ENCODE data around the gene SELENON.

The SELENON gene

DNA sequence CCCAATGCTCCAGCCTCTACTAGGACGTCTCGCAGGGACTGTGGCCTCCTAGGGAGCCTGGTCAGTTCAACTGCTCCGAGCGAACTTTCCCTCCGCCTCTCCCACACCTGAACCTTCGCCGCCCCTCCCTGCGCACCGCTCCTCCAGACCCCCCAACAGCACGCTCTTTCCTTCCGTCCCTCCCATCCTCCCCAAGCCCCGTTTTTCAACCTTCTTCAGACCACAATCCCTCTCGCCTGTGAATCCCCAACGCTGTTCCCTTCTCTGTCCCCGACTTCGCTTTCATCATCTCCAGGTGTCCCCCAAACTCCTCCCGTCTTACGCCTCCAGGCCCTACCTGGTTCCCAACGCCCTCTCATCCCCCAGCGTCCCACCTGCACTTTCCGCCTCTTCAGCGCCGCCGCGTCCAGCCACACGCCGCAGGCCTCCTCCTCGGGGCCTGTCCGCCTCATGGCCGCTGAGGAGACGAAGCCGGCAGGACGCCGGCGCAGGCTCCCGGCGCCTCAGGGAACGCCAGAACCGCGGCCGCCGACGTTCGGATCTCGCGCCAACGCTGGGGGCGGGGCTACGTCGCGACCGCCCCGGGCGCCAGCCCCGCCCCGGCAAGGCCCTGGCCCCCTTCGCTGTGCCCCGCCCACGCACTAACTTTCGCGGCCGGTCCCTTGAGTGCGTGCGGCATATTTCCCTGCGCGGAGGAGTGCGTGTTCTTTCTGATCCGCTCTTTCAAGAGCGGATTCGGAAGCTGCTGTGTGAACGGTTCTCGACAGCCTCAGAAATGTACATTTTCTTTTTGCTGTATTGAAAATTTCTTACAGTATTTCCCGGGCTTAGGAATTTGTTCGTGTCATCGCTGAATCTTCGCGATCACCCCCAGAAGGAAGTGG, 59.2 kb downstream of the SELENON start, which contains the start of gene AUNIP (continued):
- TF ChIP-seq, protein P1, sequence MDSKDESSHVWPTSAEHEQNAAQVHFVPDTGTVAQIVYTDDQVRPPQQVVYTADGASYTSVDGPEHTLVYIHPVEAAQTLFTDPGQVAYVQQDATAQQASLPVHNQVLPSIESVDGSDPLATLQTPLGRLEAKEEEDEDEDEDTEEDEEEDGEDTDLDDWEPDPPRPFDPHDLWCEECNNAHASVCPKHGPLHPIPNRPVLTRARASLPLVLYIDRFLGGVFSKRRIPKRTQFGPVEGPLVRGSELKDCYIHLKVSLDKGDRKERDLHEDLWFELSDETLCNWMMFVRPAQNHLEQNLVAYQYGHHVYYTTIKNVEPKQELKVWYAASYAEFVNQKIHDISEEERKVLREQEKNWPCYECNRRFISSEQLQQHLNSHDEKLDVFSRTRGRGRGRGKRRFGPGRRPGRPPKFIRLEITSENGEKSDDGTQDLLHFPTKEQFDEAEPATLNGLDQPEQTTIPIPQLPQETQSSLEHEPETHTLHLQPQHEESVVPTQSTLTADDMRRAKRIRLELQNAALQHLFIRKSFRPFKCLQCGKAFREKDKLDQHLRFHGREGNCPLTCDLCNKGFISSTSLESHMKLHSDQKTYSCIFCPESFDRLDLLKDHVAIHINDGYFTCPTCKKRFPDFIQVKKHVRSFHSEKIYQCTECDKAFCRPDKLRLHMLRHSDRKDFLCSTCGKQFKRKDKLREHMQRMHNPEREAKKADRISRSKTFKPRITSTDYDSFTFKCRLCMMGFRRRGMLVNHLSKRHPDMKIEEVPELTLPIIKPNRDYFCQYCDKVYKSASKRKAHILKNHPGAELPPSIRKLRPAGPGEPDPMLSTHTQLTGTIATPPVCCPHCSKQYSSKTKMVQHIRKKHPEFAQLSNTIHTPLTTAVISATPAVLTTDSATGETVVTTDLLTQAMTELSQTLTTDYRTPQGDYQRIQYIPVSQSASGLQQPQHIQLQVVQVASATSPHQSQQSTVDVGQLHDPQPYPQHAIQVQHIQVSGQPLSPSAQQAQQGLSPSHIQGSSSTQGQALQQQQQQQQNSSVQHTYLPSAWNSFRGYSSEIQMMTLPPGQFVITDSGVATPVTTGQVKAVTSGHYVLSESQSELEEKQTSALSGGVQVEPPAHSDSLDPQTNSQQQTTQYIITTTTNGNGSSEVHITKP (tag by site-specific recombination; IDR thresholded peaks at IDR 0.05) = peak; percentile 99
- TF ChIP-seq ZNF626 (tag by site-specific recombination; IDR thresholded peaks at IDR 0.05) (no peak), ZBTB20 (tag by site-specific recombination; IDR thresholded peaks at IDR 0.05) (peak; percentile 72; the same call in 1 of the 2 replicates), ZNF24 (tag by site-specific recombination; IDR thresholded peaks at IDR 0.05) (0 out of 2 replicates have a peak, but pooled peaks have one; percentile 74), ZNF132 (tag by site-specific recombination; IDR thresholded peaks at IDR 0.05; ENCODE audit: borderline replicate concordance) (no peak), ZNF239 (tag by site-specific recombination; IDR thresholded peaks at IDR 0.05) (peak; percentile 95), ZNF473 (tag by site-specific recombination; IDR thresholded peaks at IDR 0.05) (no peak), ZNF776 (tag by site-specific recombination; IDR thresholded peaks at IDR 0.05; ENCODE audit: borderline replicate concordance) (peak; percentile 36; the same call in 1 of the 2 replicates), YY2 (tag by site-specific recombination; IDR thresholded peaks at IDR 0.05) (peak; percentile 78), ZNF184 (tag by site-specific recombination; IDR thresholded peaks at IDR 0.05) (no peak), HOXC10 (CRISPR knock-in tag; IDR thresholded peaks at IDR 0.05) (no peak), ZNF624 (tag by site-specific recombination; IDR thresholded peaks at IDR 0.05) (no peak), ZNF501 (tag by site-specific recombination; IDR thresholded peaks at IDR 0.05) (peak; percentile 97), ZNF837 (tag by site-specific recombination; IDR thresholded peaks at IDR 0.05) (no peak), ZNF660 (tag by site-specific recombination; IDR thresholded peaks at IDR 0.05) (peak; percentile 92), ZNF155 (tag by site-specific recombination; IDR thresholded peaks at IDR 0.05) (no peak), ZIC2 (tag by site-specific recombination; IDR thresholded peaks at IDR 0.05) (peak; percentile 79)
- TF ChIP-seq, protein P2, sequence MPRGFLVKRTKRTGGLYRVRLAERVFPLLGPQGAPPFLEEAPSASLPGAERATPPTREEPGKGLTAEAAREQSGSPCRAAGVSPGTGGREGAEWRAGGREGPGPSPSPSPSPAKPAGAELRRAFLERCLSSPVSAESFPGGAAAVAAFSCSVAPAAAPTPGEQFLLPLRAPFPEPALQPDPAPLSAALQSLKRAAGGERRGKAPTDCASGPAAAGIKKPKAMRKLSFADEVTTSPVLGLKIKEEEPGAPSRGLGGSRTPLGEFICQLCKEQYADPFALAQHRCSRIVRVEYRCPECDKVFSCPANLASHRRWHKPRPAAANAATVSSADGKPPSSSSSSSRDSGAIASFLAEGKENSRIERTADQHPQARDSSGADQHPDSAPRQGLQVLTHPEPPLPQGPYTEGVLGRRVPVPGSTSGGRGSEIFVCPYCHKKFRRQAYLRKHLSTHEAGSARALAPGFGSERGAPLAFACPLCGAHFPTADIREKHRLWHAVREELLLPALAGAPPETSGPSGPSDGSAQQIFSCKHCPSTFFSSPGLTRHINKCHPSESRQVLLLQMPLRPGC (tag by site-specific recombination; IDR thresholded peaks at IDR 0.05) = peak; percentile 65
- TF ChIP-seq, protein P3, sequence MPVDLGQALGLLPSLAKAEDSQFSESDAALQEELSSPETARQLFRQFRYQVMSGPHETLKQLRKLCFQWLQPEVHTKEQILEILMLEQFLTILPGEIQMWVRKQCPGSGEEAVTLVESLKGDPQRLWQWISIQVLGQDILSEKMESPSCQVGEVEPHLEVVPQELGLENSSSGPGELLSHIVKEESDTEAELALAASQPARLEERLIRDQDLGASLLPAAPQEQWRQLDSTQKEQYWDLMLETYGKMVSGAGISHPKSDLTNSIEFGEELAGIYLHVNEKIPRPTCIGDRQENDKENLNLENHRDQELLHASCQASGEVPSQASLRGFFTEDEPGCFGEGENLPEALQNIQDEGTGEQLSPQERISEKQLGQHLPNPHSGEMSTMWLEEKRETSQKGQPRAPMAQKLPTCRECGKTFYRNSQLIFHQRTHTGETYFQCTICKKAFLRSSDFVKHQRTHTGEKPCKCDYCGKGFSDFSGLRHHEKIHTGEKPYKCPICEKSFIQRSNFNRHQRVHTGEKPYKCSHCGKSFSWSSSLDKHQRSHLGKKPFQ (tag by site-specific recombination; IDR thresholded peaks at IDR 0.05) = peak; percentile 55; the same call in 1 of the 2 replicates
- TF ChIP-seq, protein P4, sequence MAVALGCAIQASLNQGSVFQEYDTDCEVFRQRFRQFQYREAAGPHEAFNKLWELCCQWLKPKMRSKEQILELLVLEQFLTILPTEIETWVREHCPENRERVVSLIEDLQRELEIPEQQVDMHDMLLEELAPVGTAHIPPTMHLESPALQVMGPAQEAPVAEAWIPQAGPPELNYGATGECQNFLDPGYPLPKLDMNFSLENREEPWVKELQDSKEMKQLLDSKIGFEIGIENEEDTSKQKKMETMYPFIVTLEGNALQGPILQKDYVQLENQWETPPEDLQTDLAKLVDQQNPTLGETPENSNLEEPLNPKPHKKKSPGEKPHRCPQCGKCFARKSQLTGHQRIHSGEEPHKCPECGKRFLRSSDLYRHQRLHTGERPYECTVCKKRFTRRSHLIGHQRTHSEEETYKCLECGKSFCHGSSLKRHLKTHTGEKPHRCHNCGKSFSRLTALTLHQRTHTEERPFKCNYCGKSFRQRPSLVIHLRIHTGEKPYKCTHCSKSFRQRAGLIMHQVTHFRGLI (tag by site-specific recombination; IDR thresholded peaks at IDR 0.05) = peak; percentile 15; the same call in 1 of the 2 replicates
- TF ChIP-seq, protein P5, sequence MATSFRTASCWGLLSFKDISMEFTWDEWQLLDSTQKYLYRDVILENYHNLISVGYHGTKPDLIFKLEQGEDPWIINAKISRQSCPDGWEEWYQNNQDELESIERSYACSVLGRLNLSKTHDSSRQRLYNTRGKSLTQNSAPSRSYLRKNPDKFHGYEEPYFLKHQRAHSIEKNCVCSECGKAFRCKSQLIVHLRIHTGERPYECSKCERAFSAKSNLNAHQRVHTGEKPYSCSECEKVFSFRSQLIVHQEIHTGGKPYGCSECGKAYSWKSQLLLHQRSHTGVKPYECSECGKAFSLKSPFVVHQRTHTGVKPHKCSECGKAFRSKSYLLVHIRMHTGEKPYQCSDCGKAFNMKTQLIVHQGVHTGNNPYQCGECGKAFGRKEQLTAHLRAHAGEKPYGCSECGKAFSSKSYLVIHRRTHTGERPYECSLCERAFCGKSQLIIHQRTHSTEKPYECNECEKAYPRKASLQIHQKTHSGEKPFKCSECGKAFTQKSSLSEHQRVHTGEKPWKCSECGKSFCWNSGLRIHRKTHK (tag by site-specific recombination; IDR thresholded peaks at IDR 0.05) = no peak
- TF ChIP-seq, protein P6, sequence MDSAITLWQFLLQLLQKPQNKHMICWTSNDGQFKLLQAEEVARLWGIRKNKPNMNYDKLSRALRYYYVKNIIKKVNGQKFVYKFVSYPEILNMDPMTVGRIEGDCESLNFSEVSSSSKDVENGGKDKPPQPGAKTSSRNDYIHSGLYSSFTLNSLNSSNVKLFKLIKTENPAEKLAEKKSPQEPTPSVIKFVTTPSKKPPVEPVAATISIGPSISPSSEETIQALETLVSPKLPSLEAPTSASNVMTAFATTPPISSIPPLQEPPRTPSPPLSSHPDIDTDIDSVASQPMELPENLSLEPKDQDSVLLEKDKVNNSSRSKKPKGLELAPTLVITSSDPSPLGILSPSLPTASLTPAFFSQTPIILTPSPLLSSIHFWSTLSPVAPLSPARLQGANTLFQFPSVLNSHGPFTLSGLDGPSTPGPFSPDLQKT (IDR thresholded peaks at IDR 0.05; ENCODE audit: borderline replicate concordance, low read depth, low read length) = no peak
- TF ChIP-seq, protein P7, sequence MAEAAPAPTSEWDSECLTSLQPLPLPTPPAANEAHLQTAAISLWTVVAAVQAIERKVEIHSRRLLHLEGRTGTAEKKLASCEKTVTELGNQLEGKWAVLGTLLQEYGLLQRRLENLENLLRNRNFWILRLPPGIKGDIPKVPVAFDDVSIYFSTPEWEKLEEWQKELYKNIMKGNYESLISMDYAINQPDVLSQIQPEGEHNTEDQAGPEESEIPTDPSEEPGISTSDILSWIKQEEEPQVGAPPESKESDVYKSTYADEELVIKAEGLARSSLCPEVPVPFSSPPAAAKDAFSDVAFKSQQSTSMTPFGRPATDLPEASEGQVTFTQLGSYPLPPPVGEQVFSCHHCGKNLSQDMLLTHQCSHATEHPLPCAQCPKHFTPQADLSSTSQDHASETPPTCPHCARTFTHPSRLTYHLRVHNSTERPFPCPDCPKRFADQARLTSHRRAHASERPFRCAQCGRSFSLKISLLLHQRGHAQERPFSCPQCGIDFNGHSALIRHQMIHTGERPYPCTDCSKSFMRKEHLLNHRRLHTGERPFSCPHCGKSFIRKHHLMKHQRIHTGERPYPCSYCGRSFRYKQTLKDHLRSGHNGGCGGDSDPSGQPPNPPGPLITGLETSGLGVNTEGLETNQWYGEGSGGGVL (tag by site-specific recombination; IDR thresholded peaks at IDR 0.05) = peak; percentile 61
- TF ChIP-seq, protein P8, sequence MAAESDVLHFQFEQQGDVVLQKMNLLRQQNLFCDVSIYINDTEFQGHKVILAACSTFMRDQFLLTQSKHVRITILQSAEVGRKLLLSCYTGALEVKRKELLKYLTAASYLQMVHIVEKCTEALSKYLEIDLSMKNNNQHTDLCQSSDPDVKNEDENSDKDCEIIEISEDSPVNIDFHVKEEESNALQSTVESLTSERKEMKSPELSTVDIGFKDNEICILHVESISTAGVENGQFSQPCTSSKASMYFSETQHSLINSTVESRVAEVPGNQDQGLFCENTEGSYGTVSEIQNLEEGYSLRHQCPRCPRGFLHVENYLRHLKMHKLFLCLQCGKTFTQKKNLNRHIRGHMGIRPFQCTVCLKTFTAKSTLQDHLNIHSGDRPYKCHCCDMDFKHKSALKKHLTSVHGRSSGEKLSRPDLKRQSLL (tag by site-specific recombination; IDR thresholded peaks at IDR 0.05) = peak; percentile 28

Data from HEK293 (cell line).